AG10803 (cell line): ENCODE data around the gene GAREM2.

Experiments used
- DNase-seq: peaks from one replicate; pipeline ENCODE4 v3.0.0; 2010; ENCODE audit warnings: low read depth
- H3K4me3 ChIP-seq: 2 replicates; pipeline ENCODE4 v1.5.1; 2011; ENCODE audit warnings: mild to moderate bottlenecking, low read length, control low read depth
- TF ChIP-seq, protein P1 (sequence below): conservative IDR thresholded peaks from 2 replicates; pipeline ENCODE4 v1.5.1; 2011; ENCODE audit warnings: mild to moderate bottlenecking, low read length, control low read depth, inconsistent platforms

Gene GAREM2

GRCh38 chr2:26196683-26197418 lies 24.0 kb downstream of the GAREM2 start:
- no peak overlapping the region for H3K4me3 ChIP-seq
- DNase-seq = no peak
- TF ChIP-seq, protein P1, sequence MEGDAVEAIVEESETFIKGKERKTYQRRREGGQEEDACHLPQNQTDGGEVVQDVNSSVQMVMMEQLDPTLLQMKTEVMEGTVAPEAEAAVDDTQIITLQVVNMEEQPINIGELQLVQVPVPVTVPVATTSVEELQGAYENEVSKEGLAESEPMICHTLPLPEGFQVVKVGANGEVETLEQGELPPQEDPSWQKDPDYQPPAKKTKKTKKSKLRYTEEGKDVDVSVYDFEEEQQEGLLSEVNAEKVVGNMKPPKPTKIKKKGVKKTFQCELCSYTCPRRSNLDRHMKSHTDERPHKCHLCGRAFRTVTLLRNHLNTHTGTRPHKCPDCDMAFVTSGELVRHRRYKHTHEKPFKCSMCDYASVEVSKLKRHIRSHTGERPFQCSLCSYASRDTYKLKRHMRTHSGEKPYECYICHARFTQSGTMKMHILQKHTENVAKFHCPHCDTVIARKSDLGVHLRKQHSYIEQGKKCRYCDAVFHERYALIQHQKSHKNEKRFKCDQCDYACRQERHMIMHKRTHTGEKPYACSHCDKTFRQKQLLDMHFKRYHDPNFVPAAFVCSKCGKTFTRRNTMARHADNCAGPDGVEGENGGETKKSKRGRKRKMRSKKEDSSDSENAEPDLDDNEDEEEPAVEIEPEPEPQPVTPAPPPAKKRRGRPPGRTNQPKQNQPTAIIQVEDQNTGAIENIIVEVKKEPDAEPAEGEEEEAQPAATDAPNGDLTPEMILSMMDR = no peak

- no peak overlapping the region for H3K4me3 ChIP-seq
- DNase-seq = no peak
- TF ChIP-seq, protein P1 = no peak
Measured at GRCh38 chr2:26197516-26197915, 24.6 kb downstream of the GAREM2 start.

DNA sequence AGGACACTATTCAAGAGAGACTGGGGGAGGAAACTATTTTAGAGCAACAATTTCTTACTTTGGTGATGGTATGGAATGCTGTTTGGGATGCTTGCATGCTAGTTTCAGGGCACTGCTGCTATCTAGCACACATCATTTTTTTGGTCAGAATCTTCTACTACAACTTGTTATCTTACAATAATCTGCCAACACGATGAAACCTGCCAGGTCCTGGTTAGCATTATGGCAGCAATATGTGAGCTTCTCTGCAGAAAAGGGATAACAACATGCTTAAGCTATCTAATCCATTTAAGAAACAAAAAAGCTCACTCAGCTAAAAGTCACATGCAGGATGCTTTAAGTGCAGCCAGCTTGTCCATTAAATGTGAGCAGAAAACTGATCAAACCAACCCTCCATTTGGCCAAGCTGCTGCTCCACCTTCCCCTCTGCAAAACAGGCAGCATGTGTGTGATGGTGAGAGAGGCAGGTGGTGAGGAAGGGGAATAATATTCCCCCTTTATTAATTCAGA lies 30.1 kb downstream of the GAREM2 start:
- TF ChIP-seq, protein P1 = no peak
- DNase-seq = no peak
- no peak overlapping the region for H3K4me3 ChIP-seq

GRCh38 chr2:26203906-26204305 lies 31.0 kb downstream of the GAREM2 start:
- no peak overlapping the region for H3K4me3 ChIP-seq
- DNase-seq = no peak
- TF ChIP-seq, protein P1 = no peak

DNA sequence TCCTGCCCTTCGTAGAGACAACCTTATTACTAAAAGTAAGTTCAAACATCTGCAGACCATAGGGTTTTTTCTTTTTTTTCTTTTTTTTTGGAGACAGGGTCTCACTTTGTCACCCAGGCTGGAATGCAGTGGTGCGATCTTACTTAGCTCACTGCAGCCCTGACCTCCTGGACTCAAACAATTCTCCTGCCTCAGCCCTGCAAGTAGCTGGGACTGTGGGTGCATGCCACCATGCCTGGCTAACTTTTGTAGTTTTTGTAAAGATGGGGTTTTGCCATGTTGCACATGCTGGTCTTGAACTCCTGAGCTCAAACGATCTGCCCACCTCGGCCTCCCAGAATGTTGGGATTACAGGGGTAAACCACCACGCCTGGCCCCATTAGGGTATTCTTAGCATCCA lies 39.1 kb downstream of the GAREM2 start:
- H3K4me3 ChIP-seq = no peak overlapping the region
- TF ChIP-seq, protein P1 = no peak

DNA sequence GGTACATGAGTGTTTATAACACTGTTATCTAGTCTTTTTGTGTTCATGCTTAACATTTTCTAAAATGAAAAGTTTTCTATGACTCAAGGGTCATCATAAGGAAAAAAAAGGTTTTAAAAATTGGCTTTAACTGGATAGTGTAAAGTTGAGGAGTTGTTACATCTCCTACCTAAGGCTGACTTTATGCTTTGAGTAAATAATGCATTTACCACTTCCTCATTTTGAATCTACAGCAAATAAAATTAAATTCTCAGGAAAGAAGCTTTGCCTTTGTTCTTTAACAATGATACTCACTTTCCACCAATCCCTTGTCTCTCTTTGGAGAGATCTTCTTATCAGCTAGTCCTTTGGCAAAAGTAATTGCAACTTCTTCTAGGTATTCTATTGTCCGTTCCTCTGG lies 41.9 kb downstream of the GAREM2 start:
- DNase-seq = no peak
- no peak overlapping the region for H3K4me3 ChIP-seq

More for the DNA sequence above, 39.1 kb downstream of the GAREM2 start:
- DNase-seq = no peak

GRCh38 chr2:26215833-26216232 lies 42.9 kb downstream of the GAREM2 start:
- TF ChIP-seq, protein P1 = no peak
- DNase-seq = no peak
- no peak overlapping the region for H3K4me3 ChIP-seq

More for the DNA sequence above, 41.9 kb downstream of the GAREM2 start:
- TF ChIP-seq, protein P1 = no peak
